ENCODE measurements around the gene NOS1AP. TPM values are rescaled to one million over a fixed set of nuclear protein-coding genes. Genes with fewer than 3 reads are reported as not detected.

The NOS1AP gene
- total RNA-seq, 1 experiment from 2014 or later, result 5.3 TPM

DNA sequence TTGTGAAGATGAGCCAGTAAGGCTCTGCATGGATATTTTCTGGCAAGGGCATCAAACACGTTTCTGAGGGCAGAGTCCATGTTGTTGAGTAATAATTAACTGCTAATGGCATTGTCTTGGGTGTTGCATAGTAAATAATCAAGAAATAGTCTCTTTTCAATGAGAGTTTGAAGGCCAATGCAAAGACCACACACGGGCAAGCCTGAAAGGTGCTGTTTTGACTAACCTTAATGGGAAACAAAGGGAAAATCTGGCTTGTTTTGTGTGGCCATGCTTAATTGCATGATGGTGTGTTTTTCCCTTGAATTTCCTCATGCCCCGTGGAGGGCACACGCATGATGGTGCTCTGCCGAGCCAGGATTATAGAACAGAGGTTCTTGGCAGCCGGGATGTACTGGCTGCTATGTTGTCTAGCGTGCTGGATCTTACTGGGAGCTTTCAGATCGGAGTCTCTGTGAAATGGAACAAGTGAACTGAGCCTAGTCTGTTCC, 127.6 kb downstream of the NOS1AP start:
- Histone ChIP-seq H3K9me3 (ENCODE audit: control insufficient read depth in 1 of 2, insufficient read depth in 1 of 2, low read depth in 1 of 2, low read length in 2 of 2) (no peaks in the 10 kb centered on the region), H3K4me3 (replicated peaks in 1 of 2; ENCODE audit: low read depth in 1 of 2, low read length in 2 of 2) (no peak overlapping the region), H4K20me1 (ENCODE audit: insufficient read depth) (no peaks in the 10 kb centered on the region), H3K27ac (ENCODE audit: low read depth, low read length) (no peak overlapping the region), H2AFZ (ENCODE audit: low read depth, low read length, poor library complexity, severe bottlenecking) (no peak overlapping the region), H3K4me2 (ENCODE audit: low read length) (no peak overlapping the region), H3K9me2 (ENCODE audit: insufficient read depth) (no peaks in the 10 kb centered on the region), H3K9ac (ENCODE audit: low read length) (no peak overlapping the region), H3K27me3 (ENCODE audit: insufficient read depth, low read length) (no peaks in the 10 kb centered on the region), H3K36me3 (ENCODE audit: control insufficient read depth in 1 of 2, insufficient read depth in 2 of 2, low read length in 2 of 2) (no peaks in the 10 kb centered on the region), H3K79me2 (ENCODE audit: insufficient read depth, low read length) (no peaks in the 10 kb centered on the region), H3K4me1 (ENCODE audit: control insufficient read depth in 1 of 2, insufficient read depth in 2 of 2, low read length in 2 of 2) (peaks cover 14 to 19% of the 10 kb centered on the region in 2 experiments)
- DNase-seq (ENCODE audit: low read depth, low spot score), result no peak
- BruUV-seq (replicated peaks), result no TSS peak
- intact Hi-C loops (cut with micrococcal nuclease), result no loop called here
- ChIA-PET RAD21 (ENCODE audit: low non-redundant PET in 1 of 2, low total read pairs in 2 of 2, uncharacterized antibody in 2 of 2, unreplicated experiment in 2 of 2) (no interaction called here), POLR2A (no interaction called here), CTCF (no interaction called here)
- TF ChIP-seq, protein P1, sequence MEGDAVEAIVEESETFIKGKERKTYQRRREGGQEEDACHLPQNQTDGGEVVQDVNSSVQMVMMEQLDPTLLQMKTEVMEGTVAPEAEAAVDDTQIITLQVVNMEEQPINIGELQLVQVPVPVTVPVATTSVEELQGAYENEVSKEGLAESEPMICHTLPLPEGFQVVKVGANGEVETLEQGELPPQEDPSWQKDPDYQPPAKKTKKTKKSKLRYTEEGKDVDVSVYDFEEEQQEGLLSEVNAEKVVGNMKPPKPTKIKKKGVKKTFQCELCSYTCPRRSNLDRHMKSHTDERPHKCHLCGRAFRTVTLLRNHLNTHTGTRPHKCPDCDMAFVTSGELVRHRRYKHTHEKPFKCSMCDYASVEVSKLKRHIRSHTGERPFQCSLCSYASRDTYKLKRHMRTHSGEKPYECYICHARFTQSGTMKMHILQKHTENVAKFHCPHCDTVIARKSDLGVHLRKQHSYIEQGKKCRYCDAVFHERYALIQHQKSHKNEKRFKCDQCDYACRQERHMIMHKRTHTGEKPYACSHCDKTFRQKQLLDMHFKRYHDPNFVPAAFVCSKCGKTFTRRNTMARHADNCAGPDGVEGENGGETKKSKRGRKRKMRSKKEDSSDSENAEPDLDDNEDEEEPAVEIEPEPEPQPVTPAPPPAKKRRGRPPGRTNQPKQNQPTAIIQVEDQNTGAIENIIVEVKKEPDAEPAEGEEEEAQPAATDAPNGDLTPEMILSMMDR (IDR thresholded peaks at IDR 0.05 in 2 of 3, conservative IDR thresholded peaks at IDR 0.05 in 1 of 3; ENCODE audit: borderline replicate concordance in 1 of 3, insufficient read depth in 1 of 3, low read depth in 2 of 3, low read length in 2 of 3), result no peak
- TF ChIP-seq FOSL1 (IDR thresholded peaks at IDR 0.05; ENCODE audit: low read depth) (no peak), EGR1 (IDR thresholded peaks at IDR 0.05; ENCODE audit: low read depth) (no peak), RAD21 (IDR thresholded peaks at IDR 0.05; ENCODE audit: low read depth) (no peak), SIN3A (IDR thresholded peaks at IDR 0.05; ENCODE audit: low read depth) (no peak)
- TF ChIP-seq, protein P2, sequence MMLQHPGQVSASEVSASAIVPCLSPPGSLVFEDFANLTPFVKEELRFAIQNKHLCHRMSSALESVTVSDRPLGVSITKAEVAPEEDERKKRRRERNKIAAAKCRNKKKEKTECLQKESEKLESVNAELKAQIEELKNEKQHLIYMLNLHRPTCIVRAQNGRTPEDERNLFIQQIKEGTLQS (IDR thresholded peaks at IDR 0.05), result no peak
- TF ChIP-seq, protein P3, sequence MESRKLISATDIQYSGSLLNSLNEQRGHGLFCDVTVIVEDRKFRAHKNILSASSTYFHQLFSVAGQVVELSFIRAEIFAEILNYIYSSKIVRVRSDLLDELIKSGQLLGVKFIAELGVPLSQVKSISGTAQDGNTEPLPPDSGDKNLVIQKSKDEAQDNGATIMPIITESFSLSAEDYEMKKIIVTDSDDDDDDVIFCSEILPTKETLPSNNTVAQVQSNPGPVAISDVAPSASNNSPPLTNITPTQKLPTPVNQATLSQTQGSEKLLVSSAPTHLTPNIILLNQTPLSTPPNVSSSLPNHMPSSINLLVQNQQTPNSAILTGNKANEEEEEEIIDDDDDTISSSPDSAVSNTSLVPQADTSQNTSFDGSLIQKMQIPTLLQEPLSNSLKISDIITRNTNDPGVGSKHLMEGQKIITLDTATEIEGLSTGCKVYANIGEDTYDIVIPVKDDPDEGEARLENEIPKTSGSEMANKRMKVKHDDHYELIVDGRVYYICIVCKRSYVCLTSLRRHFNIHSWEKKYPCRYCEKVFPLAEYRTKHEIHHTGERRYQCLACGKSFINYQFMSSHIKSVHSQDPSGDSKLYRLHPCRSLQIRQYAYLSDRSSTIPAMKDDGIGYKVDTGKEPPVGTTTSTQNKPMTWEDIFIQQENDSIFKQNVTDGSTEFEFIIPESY (IDR thresholded peaks at IDR 0.05; ENCODE audit: extremely low read depth, insufficient replicate concordance, low read length), result no peak
- no peak for ATAC-seq
